ENCODE measurements around the gene TEKT3. TPM values are rescaled to one million over a fixed set of nuclear protein-coding genes. Genes with fewer than 3 reads are reported as not detected.

TEKT3 gene
- total RNA-seq, 1 donor from 2014 or later: 0.51 TPM

DNA sequence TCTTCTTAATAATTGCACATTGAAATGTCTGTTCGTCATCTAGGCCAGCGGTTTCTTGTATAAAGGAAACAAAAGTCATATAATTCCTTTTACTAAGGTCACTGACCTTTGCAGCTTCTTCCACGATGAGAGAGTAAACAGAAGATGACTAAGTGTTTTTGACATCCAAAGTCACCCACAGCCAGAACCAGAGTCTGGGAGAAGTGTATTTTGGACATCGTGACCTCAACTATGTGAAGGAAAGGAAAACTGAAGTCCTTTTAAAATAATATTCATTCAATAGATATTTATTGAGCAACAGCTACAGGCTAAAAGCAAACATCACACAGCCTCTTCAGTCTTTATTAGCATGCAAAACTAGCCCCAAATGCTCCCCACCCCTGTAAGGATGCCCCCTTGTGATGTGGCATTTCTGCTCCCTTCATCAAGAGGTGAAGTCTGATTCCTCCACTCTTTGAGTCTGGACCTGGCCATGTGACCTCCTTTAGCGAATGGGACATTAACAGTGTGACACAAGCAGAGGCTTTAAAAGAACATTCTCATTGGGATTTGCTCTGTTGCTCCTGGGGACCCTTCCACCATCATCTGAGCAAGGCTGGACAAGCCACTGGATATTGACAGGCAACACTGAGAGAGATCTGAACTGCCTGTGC is 68.1 kb downstream of the TEKT3 start:
- DNase-seq (ENCODE audit: missing footprints) (no peak), ATAC-seq (no peak)
- intact Hi-C loops (cut with DNase I): no loop called here

DNA sequence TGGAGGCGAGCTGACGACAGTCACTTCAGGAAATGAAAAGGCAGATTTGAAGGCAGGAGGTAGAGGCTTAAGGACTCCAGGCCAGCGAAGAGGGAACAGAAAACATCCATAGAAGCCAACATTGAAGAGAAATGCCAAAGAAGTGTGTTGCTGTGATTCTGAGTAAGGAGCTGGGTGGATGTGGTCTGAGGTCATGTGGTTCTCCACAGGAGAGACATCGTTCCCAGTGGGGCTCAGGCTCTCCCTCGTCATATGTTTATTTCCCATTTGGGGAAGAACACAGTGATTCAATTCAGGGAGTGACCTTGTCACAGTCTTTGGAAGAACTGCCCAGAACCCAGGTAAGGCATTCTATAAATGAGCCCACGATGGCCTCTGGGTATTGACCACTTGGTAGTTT is 69.7 kb downstream of the TEKT3 start:
- ATAC-seq: no peak
- intact Hi-C loops (cut with DNase I): no loop called here
- no peak for DNase-seq (ENCODE audit: missing footprints)

DNA sequence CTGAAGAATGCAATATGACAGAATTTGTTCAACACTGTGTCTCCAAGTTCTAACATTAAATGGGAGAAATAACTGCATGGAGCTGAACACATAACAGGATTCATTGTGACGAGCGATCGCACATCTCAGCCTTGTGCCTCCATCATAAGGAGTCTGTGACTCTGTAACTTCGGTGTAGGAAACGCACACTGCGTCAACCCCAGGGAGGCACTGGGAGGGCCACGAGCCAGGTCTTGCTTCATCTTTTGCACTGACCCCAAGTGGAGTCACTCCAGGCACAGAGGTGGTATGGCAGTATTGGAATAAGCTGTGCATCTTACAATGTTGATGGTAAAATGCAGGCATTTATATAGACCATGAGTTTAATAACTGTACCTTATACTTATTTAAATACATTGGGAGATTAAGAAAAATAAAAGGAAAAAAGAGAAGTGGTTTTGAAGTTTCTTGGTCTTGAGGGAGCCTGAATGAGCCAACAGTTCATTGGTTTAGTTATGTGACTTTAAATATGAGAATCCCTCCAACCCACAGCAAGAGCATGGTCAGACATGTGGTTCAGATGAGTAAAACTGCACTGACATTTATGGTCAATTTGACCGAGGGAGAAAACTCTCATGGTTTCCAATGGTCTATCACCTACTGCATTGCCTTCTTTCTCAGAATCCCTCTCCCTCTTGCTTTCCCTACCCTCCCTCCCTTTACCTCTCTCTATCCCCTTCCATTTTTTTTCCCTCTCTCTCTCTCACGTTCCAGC is 70.6 kb downstream of the TEKT3 start:
- intact Hi-C loops (cut with DNase I): no loop called here
- DNase-seq (ENCODE audit: missing footprints): no peak
- no peak for ATAC-seq

GRCh38 chr17:15269780-15270089 is 71.7 kb downstream of the TEKT3 start:
- intact Hi-C loops (cut with DNase I): no loop called here
- ATAC-seq (peak; percentile 47), DNase-seq (ENCODE audit: missing footprints) (no peak)

- DNase-seq (ENCODE audit: missing footprints) (no peak), ATAC-seq (no peak)
- intact Hi-C loops (cut with DNase I): no loop called here
Measured at GRCh38 chr17:15269087-15269779, 72.2 kb downstream of the TEKT3 start.

DNA sequence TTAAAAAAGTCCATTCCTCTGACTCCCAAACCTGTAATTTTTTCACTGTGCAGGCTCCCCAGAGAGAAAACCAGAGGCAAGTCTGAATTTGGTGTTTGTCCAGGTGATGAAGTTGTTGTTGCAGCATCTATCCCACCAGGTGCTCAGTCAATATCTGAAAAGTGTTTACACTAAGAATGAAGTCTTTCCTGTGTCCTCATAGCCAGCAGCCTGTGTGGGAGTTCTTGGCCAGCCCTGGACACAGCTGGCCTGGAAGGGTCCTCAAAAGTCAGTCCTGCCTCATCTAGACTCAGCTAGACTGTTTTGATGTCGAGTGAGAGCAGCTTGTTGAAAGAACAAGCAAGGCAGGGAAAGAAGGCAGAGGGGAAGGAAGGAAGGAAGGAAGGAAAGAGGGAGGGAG is 72.9 kb downstream of the TEKT3 start:
- no peak for ATAC-seq
- no peak for DNase-seq (ENCODE audit: missing footprints)
- intact Hi-C loops (cut with DNase I): no loop called here

- ATAC-seq: no peak
- no peak for DNase-seq (ENCODE audit: missing footprints)
- intact Hi-C loops (cut with DNase I): no loop called here
Measured at GRCh38 chr17:15267996-15268395, 73.4 kb downstream of the TEKT3 start.

- ATAC-seq (no peak), DNase-seq (ENCODE audit: missing footprints) (no peak)
- intact Hi-C loops (cut with DNase I): loop anchor here (1.0 kb wide), 1 partner anchor 21 kb away; no protein-coding TSS in a partner anchor
Measured at GRCh38 chr17:15266325-15267125, 74.9 kb downstream of the TEKT3 start.

DNA sequence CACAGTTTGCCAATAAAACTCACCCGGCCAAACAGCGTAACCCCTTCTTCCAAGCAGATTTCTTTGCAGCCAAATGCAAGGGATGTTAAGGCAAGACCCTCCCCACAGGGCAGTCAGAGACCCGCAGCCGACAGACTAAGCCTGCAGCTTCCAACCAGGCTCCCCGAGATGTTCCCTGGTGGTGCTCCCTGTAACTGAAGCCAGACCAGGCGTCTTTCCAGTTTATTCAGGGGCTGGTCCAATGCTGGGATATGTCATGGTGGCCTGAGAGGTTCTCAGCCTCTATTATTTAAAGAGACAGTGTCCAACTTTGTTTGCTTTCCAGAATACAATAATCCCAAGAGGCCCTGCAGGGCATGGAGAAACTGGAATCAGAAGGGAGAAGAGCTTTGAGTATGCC is 76.3 kb downstream of the TEKT3 start, which contains the start of gene PMP22:
Gene PMP22, minus strand, starts transcription at position 196 of the 400 bp plus-strand sequence. CDS start 4,599 bp downstream, outside the sequence.
- DNase-seq (ENCODE audit: missing footprints) (no peak), ATAC-seq (no peak)
- intact Hi-C loops (cut with DNase I): no loop called here

DNA sequence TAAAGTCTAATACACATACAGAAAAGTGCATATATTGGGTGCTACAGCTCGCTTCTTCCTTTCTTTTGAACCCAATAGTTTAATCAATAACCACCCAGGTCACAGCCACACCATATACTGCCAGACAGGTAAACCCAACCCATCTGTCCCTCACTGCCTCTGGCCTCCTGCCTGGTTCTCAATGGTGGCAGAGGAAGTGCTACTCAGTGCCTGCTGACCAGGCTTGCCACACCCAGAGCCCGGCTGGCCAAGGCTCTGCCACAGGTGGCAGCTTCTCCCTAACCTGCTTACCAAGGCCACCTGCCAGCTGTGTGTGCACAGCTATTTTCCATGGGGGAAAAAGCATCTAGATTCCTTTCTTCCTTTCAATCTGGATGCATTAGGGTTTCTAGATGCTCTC is 76.9 kb downstream of the TEKT3 start:
- intact Hi-C loops (cut with DNase I): loop anchor here (5.0 kb wide), 4 partner anchors 78 to 193 kb away; partner anchors contain the start of gene TEKT3
- ATAC-seq (no peak), DNase-seq (ENCODE audit: missing footprints) (peak; percentile 72)

- intact Hi-C loops (cut with DNase I): loop anchor here (2.0 to 5.0 kb wide), 5 partner anchors 79 to 194 kb away; partner anchors contain the start of gene TEKT3
- ATAC-seq (no peak), DNase-seq (ENCODE audit: missing footprints) (no peak)
Measured at GRCh38 chr17:15263680-15264079, 77.7 kb downstream of the TEKT3 start.

DNA sequence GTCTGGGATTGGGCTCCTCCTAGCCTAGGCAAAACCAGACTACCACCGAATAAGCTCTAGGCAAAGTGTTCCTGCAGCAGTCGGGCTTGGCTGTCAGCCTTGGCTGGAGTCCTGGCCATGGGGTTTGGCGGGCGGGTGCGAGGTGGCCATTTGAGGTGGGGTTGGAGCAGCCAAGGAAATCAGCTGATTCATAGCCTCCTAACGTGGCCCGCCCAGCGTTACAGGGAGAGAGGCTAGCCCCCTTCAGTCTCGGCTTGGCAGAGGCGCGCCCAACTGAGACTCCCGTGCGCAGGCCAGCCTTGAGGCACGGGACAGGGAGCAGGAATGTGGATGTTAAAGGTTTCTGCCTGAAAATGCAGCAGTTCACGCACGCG is 78.2 kb downstream of the TEKT3 start:
- DNase-seq (ENCODE audit: missing footprints) (peak; percentile 94), ATAC-seq (peak; percentile 68)
- intact Hi-C loops (cut with DNase I): loop anchor here (2.0 to 5.0 kb wide), 5 partner anchors 79 to 194 kb away; partner anchors contain the start of gene TEKT3

DNA sequence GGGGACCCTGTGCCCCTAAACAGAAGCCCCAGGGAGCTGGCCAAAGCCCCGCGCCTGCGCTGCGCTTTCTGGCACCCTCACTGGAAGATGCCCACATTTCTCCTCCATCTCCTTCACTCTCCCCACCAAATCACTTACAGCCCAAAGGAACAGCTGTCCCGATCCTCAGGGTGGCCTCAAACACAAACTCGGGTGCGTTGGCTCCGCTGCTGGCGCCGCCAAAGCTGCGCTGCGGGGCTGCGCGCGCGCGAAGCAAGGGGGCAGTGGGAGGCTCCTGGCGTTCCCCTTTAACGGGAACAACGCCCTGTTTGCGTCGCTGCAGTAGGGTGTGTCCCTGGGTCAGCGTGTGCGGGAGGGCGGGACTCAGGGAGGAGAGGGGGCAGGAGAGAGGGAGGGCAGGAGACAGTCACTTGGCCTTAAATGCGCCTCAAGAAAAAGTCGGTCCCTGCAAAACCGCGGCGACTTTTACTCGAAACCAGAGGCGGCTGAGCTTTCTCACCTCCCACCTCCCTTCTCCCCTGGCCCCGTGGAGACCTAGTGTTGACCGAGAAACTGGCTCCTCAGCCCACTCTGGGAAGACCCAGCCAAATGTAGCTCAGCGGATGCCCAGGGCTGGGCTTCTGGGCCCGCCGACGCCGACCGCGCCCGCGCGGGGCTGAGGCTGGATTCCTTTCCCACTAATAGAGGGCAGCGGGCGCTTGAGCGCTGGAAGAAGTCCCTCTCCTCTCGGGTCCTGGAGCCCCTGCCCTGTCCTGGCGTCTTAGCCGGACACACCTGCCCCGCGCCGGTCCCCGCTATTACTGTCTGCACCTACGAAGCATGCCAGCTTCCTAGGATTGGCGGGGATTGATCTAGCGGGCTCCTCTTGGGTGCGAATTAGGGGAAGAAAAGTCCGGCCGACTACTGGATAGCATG is 78.8 kb downstream of the TEKT3 start:
- intact Hi-C loops (cut with DNase I): loop anchor here (1.0 to 5.0 kb wide), 6 partner anchors 29 to 195 kb away; partner anchors contain the start of gene TEKT3
- DNase-seq (ENCODE audit: missing footprints): peak; percentile 95
- ATAC-seq: peak; percentile 90

DNA sequence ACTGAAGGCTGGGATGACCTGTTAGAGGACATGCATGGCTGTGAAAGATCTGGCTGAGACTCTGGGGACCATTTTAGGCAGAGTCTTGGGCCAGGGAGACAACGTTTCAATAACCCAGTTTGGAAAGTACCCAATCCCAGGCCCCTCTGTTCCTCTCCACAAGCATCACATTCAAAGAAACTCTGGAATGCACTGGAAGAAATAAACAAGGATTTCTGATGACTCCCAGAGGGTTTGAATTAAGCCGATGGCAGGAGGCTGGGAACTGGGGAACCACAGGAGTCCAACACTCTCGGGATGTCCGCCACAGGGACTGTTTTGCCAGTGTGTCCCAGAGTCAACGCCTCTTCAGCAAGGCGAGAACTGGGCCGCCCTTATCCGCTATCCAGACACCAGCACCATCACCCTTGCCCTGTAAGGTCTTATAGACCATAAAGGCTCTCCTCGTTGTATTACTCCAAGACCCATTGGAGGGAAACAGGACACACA is 79.6 kb downstream of the TEKT3 start:
- DNase-seq (ENCODE audit: missing footprints) (no peak), ATAC-seq (no peak)
- intact Hi-C loops (cut with DNase I): loop anchor here (1.0 to 5.0 kb wide), 6 partner anchors 29 to 195 kb away; partner anchors contain the start of gene TEKT3

- peak; percentile 81 for DNase-seq (ENCODE audit: missing footprints)
- peak; percentile 21 for ATAC-seq
- intact Hi-C loops (cut with DNase I): loop anchor here (5.0 kb wide), 4 partner anchors 81 to 196 kb away; partner anchors contain the start of gene TEKT3
Measured at GRCh38 chr17:15261258-15261801, 80.1 kb downstream of the TEKT3 start.

GRCh38 chr17:15260376-15261257 is 80.8 kb downstream of the TEKT3 start:
- peak; percentile 65 for ATAC-seq
- DNase-seq (ENCODE audit: missing footprints): peak; percentile 92
- intact Hi-C loops (cut with DNase I): loop anchor here (1.0 to 5.0 kb wide), 5 partner anchors 82 to 243 kb away; partner anchors contain the start of gene TEKT3
